A673 (cell line): Measurements from ENCODE around the gene NPEPL1. TPM values are rescaled to one million over a fixed set of nuclear protein-coding genes. Genes with fewer than 3 reads are reported as not detected.
"Not testable (repeated sequence)": the region's sequence is repeated elsewhere in the genome, so short reads cannot be mapped to it uniquely, and the experiment has no call there.

Experiments used
- Bru-seq: library from RNA; stranded (reverse); fragments of 400-500 nt; gene quantifications from one replicate; lab custom pipeline; 2021; lab: Mats Ljungman, UMichigan
- BruChase-seq, 2 experiments: library from RNA; stranded (reverse); fragments of 400-500 nt; gene quantifications; one replicate each; lab custom pipeline; 2021; lab: Mats Ljungman, UMichigan
- BruUV-seq: library from RNA; stranded (reverse); fragments of 400-500 nt; replicated peaks from 2 replicates; lab custom pipeline; 2021; lab: Mats Ljungman, UMichigan
- CTCF ChIA-PET: fragments of 300-600 bp; sonication (Branson Sonifier 250); formaldehyde crosslinking; loops from one replicate; lab custom pipeline; 2022; ENCODE audit warnings: antibody characterized with exemption; lab: Charles Lee
- POLR2A ChIA-PET: fragments of 300-600 bp; sonication (Branson Sonifier 250); formaldehyde crosslinking; loops from one replicate; lab custom pipeline; 2022; ENCODE audit warnings: antibody characterized with exemption; ENCODE audit not compliant: low non-redundant PET; lab: Charles Lee
- DNase-seq: peaks from one replicate; pipeline ENCODE4 v3.0.0-alpha.2; 2015; ENCODE audit warnings: low spot score
- H3K27ac ChIP-seq: fragments of 200-600 bp; sonication (generic); 2 replicates; pipeline ENCODE4 v1.5.1; 2016; ENCODE audit warnings: mixed run types, low read depth, mild to moderate bottlenecking, mixed read lengths, antibody characterized with exemption, low read length; ENCODE audit not compliant: poor library complexity, severe bottlenecking
- H3K27me3 ChIP-seq: fragments of 200-600 bp; sonication (generic); replicated peaks from 2 replicates; pipeline ENCODE4 v1.6.1; 2017; ENCODE audit warnings: mixed run types, low read depth, mild to moderate bottlenecking, mixed read lengths, antibody characterized with exemption, low read length; ENCODE audit not compliant: insufficient read depth, poor library complexity
- H3K36me3 ChIP-seq: fragments of 200-600 bp; sonication (generic); 2 replicates; pipeline ENCODE4 v1.6.1; 2016; ENCODE audit warnings: mixed run types, mild to moderate bottlenecking, mixed read lengths, antibody characterized with exemption, low read length; ENCODE audit not compliant: insufficient read depth, poor library complexity, severe bottlenecking
- H3K4me1 ChIP-seq: fragments of 200-600 bp; sonication (generic); 2 replicates; pipeline ENCODE4 v1.6.1; 2017; ENCODE audit warnings: mixed run types, mild to moderate bottlenecking, mixed read lengths, antibody characterized with exemption, low read length; ENCODE audit not compliant: insufficient read depth, poor library complexity, severe bottlenecking
- H3K4me3 ChIP-seq: fragments of 200-600 bp; sonication (generic); 2 replicates; pipeline ENCODE4 v1.5.1; 2016; ENCODE audit warnings: low read depth, mixed run types, mild to moderate bottlenecking, mixed read lengths, low read length; ENCODE audit not compliant: poor library complexity, severe bottlenecking
- H3K9me3 ChIP-seq: fragments of 200-600 bp; sonication (generic); 2 replicates; pipeline ENCODE4 v1.6.1; 2016; ENCODE audit warnings: mixed run types, low read depth, mild to moderate bottlenecking, mixed read lengths, antibody characterized with exemption, low read length; ENCODE audit not compliant: poor library complexity, severe bottlenecking
- CTCF ChIP-seq: fragments of 300-800, 200-600 bp; sonication (generic); conservative IDR thresholded peaks from 2 replicates; pipeline ENCODE4 v1.5.1; 2017; ENCODE audit warnings: low read depth, mild to moderate bottlenecking, antibody characterized with exemption, low read length, moderate library complexity, mixed read lengths
- EZH2 ChIP-seq: fragments of 200-600 bp; sonication (generic); IDR thresholded peaks from 2 replicates; pipeline ENCODE4 v1.6.1; 2017; ENCODE audit warnings: borderline replicate concordance, low read depth, mild to moderate bottlenecking, mixed read lengths, antibody characterized with exemption, low read length; ENCODE audit not compliant: poor library complexity, severe bottlenecking
- intact Hi-C: fragments of 100-400 bp; cut with micrococcal nuclease; formaldehyde crosslinking; loops from one replicate; pipeline ENCODE4 v1.10.0; 2022; ENCODE audit not compliant: unreplicated experiment
- long read RNA-seq: library from polyadenylated mRNA; stranded (forward); transcript quantifications from one replicate; pipeline ENCODE4 v2.0.0, GENCODE V29; 2022
- total RNA-seq: library from RNA; stranded (reverse); gene quantifications from 2 replicates; pipeline ENCODE4 v1.2.3, GENCODE V29; 2021

The NPEPL1 gene
- total RNA-seq = 15.8 and 19.9 TPM in 2 replicates
- percentile 52 among the genes with signal in this experiment for Bru-seq, nascent RNA
- BruChase-seq, experiment 1, labeled RNA remaining after a 2-hour chase = percentile 72 among the genes with signal in this experiment
- BruChase-seq, experiment 2, labeled RNA remaining after a 6-hour chase = percentile 79 among the genes with signal in this experiment
- long read RNA-seq, transcript NPEPL1-201 (12 exons, 2,378 nt) = major isoform, 37 of 50 reads
- long read RNA-seq, partial matches to known transcripts = 3 of 50 reads
- long read RNA-seq, other reads (novel, unspliced or antisense) = 9 of 50 reads

GRCh38 chr20:58692579-58693225, at the start of gene NPEPL1:
TSS of gene NPEPL1 (plus strand) at chr20:58692800. CDS start at chr20:58692901, 101 bp downstream.
- Histone ChIP-seq H3K4me1 (no peaks in the 10 kb centered on the region), H3K4me3 (peak within 1 kb of the TSS; percentile 43), H3K27me3 (no peaks in the 10 kb centered on the region), H3K36me3 (no peaks in the 10 kb centered on the region), H3K27ac (peak within 1 kb of the TSS; percentile 59), H3K9me3 (no peaks in the 10 kb centered on the region)
- TF ChIP-seq EZH2 (no peak), CTCF (no peak)
- POLR2A ChIA-PET = no interaction called here
- CTCF ChIA-PET = interaction anchor here (0.5 kb wide), 1 partner anchor 190 kb away, joined by 3 read pairs; no protein-coding TSS in a partner anchor
- BruUV-seq = no TSS peak
- intact Hi-C loops = no loop called here
- peak; percentile 71 for DNase-seq

- H3K4me1 ChIP-seq, H3K27me3 ChIP-seq, H3K9me3 ChIP-seq, DNase-seq, intact Hi-C loops, BruUV-seq, CTCF ChIA-PET, H3K27ac ChIP-seq, H3K4me3 ChIP-seq, H3K36me3 ChIP-seq: not testable (repeated sequence)
- POLR2A ChIA-PET = interaction anchor here (0.5 kb wide), 1 partner anchor 252 kb away, joined by 3 read pairs; no protein-coding TSS in a partner anchor
Observed at GRCh38 chr20:58642896-58643295, 49.7 kb upstream of the NPEPL1 start.

GRCh38 chr20:58645412-58645968, 47.1 kb upstream of the NPEPL1 start:
- TF ChIP-seq CTCF (no peak), EZH2 (no peak)
- BruUV-seq = no TSS peak
- CTCF ChIA-PET = interaction anchor here (0.7 kb wide), 1 partner anchor 14 kb away, joined by 4 read pairs; no protein-coding TSS in a partner anchor
- Histone ChIP-seq H3K4me1 (no peaks in the 10 kb centered on the region), H3K9me3 (no peaks in the 10 kb centered on the region), H3K27me3 (no peaks in the 10 kb centered on the region), H3K4me3 (no peak overlapping the region), H3K27ac (no peak overlapping the region), H3K36me3 (no peaks in the 10 kb centered on the region)
- POLR2A ChIA-PET = no interaction called here
- intact Hi-C loops = no loop called here
- no peak for DNase-seq
